Mucosa of stomach (tissue), 1 donor: ENCODE measurements around the gene RSRC1.

Experiments
- H3K27me3 ChIP-seq: one replicate; pipeline ENCODE4 v1.7.0; 2013; ENCODE audit warnings: mild to moderate bottlenecking, low read length; ENCODE audit not compliant: control insufficient read depth, insufficient read depth
- H3K36me3 ChIP-seq: one replicate; pipeline ENCODE4 v1.7.0; 2013; ENCODE audit warnings: low read length; ENCODE audit not compliant: control insufficient read depth, insufficient read depth
- H3K4me1 ChIP-seq: one replicate; pipeline ENCODE4 v1.7.0; 2013; ENCODE audit warnings: mild to moderate bottlenecking, low read length; ENCODE audit not compliant: control insufficient read depth, insufficient read depth
- H3K4me3 ChIP-seq: one replicate; pipeline ENCODE4 v1.7.0; 2013; ENCODE audit warnings: low read length
- H3K9ac ChIP-seq: one replicate; pipeline ENCODE4 v1.7.0; 2013; ENCODE audit warnings: mild to moderate bottlenecking, low read length, moderate library complexity
- H3K9me3 ChIP-seq: one replicate; pipeline ENCODE4 v1.7.0; 2013; ENCODE audit warnings: mild to moderate bottlenecking, low read length, moderate library complexity; ENCODE audit not compliant: control insufficient read depth
- donor health status: Pancreatic carcinoma.

Gene RSRC1

GRCh38 chr3:158443632-158444031, 333.7 kb downstream of the RSRC1 start:
- Histone ChIP-seq H3K4me1 (no peaks in the 10 kb centered on the region), H3K36me3 (no peaks in the 10 kb centered on the region), H3K9me3 (no peaks in the 10 kb centered on the region), H3K27me3 (no peaks in the 10 kb centered on the region), H3K9ac (no peak overlapping the region), H3K4me3 (no peak overlapping the region)

GRCh38 chr3:158447408-158447807, 337.5 kb downstream of the RSRC1 start:
- Histone ChIP-seq H3K4me1 (no peaks in the 10 kb centered on the region), H3K36me3 (no peaks in the 10 kb centered on the region), H3K4me3 (no peak overlapping the region), H3K27me3 (no peaks in the 10 kb centered on the region), H3K9ac (no peak overlapping the region), H3K9me3 (no peaks in the 10 kb centered on the region)

- Histone ChIP-seq H3K27me3 (no peaks in the 10 kb centered on the region), H3K36me3 (no peaks in the 10 kb centered on the region), H3K9me3 (no peaks in the 10 kb centered on the region), H3K4me3 (no peak overlapping the region), H3K4me1 (no peaks in the 10 kb centered on the region), H3K9ac (no peak overlapping the region)
Observed at GRCh38 chr3:158451405-158452055, 341.6 kb downstream of the RSRC1 start.

GRCh38 chr3:158452334-158452733, 342.4 kb downstream of the RSRC1 start:
- Histone ChIP-seq H3K4me1 (no peaks in the 10 kb centered on the region), H3K36me3 (no peaks in the 10 kb centered on the region), H3K9ac (no peak overlapping the region), H3K27me3 (no peaks in the 10 kb centered on the region), H3K4me3 (no peak overlapping the region), H3K9me3 (no peaks in the 10 kb centered on the region)

- Histone ChIP-seq H3K27me3 (no peaks in the 10 kb centered on the region), H3K4me3 (no peak overlapping the region), H3K9me3 (no peaks in the 10 kb centered on the region), H3K4me1 (no peaks in the 10 kb centered on the region), H3K36me3 (no peaks in the 10 kb centered on the region), H3K9ac (no peak overlapping the region)
Observed at GRCh38 chr3:158453004-158453403, 343.1 kb downstream of the RSRC1 start.

- Histone ChIP-seq H3K9ac (no peak overlapping the region), H3K36me3 (no peaks in the 10 kb centered on the region), H3K4me3 (no peak overlapping the region), H3K4me1 (no peaks in the 10 kb centered on the region), H3K27me3 (no peaks in the 10 kb centered on the region), H3K9me3 (no peaks in the 10 kb centered on the region)
Observed at GRCh38 chr3:158453865-158454264, 344.0 kb downstream of the RSRC1 start.

- Histone ChIP-seq H3K36me3 (no peaks in the 10 kb centered on the region), H3K9ac (no peak overlapping the region), H3K4me3 (no peak overlapping the region), H3K9me3 (no peaks in the 10 kb centered on the region), H3K4me1 (no peaks in the 10 kb centered on the region), H3K27me3 (no peaks in the 10 kb centered on the region)
Observed at GRCh38 chr3:158455406-158455805, 345.5 kb downstream of the RSRC1 start.

- Histone ChIP-seq H3K4me1 (no peaks in the 10 kb centered on the region), H3K9ac (no peak overlapping the region), H3K36me3 (no peaks in the 10 kb centered on the region), H3K27me3 (no peaks in the 10 kb centered on the region), H3K4me3 (no peak overlapping the region), H3K9me3 (no peaks in the 10 kb centered on the region)
Observed at GRCh38 chr3:158456114-158456513, 346.2 kb downstream of the RSRC1 start.

- Histone ChIP-seq H3K4me1 (no peaks in the 10 kb centered on the region), H3K27me3 (no peaks in the 10 kb centered on the region), H3K9ac (no peak overlapping the region), H3K4me3 (no peak overlapping the region), H3K9me3 (no peaks in the 10 kb centered on the region), H3K36me3 (no peaks in the 10 kb centered on the region)
Observed at GRCh38 chr3:158458464-158458863, 348.6 kb downstream of the RSRC1 start.

GRCh38 chr3:158460926-158461325, 351.0 kb downstream of the RSRC1 start:
- no peaks in the 10 kb centered on the region for H3K27me3 ChIP-seq
- no peaks in the 10 kb centered on the region for H3K4me1 ChIP-seq
- H3K9me3 ChIP-seq = no peaks in the 10 kb centered on the region
- no peak overlapping the region for H3K9ac ChIP-seq
- H3K36me3 ChIP-seq = no peaks in the 10 kb centered on the region
- H3K4me3 ChIP-seq = no peak overlapping the region

- no peak overlapping the region for H3K9ac ChIP-seq
- H3K4me3 ChIP-seq = no peak overlapping the region
- H3K36me3 ChIP-seq = no peaks in the 10 kb centered on the region
- H3K4me1 ChIP-seq = no peaks in the 10 kb centered on the region
- no peaks in the 10 kb centered on the region for H3K9me3 ChIP-seq
- H3K27me3 ChIP-seq = no peaks in the 10 kb centered on the region
Observed at GRCh38 chr3:158463556-158463955, 353.7 kb downstream of the RSRC1 start.

GRCh38 chr3:158465074-158465473, 355.2 kb downstream of the RSRC1 start:
- no peaks in the 10 kb centered on the region for H3K4me1 ChIP-seq
- no peaks in the 10 kb centered on the region for H3K36me3 ChIP-seq
- H3K27me3 ChIP-seq = no peaks in the 10 kb centered on the region
- H3K4me3 ChIP-seq = no peak overlapping the region
- no peak overlapping the region for H3K9ac ChIP-seq
- no peaks in the 10 kb centered on the region for H3K9me3 ChIP-seq
